Suprapubic skin (tissue), 4 donors: ENCODE results near the gene PAX9. TPM values are rescaled to one million over a fixed set of nuclear protein-coding genes. Genes with fewer than 3 reads are reported as not detected.

ENCODE experiments used
- DNase-seq, 2 donors: peaks; one replicate each; pipeline ENCODE4 v3.0.0-alpha.2; 2019; ENCODE audit warnings: low spot score in 2 of 2
- H3K27ac ChIP-seq: fragments of 200-600 bp; sonication (generic); one replicate; pipeline ENCODE4 v1.5.1; 2019
- H3K27me3 ChIP-seq: fragments of 200-600 bp; sonication (generic); one replicate; pipeline ENCODE4 v1.5.1; 2019
- H3K36me3 ChIP-seq: fragments of 200-600 bp; sonication (generic); one replicate; pipeline ENCODE4 v1.5.1; 2019
- H3K4me1 ChIP-seq: fragments of 200-600 bp; sonication (generic); one replicate; pipeline ENCODE4 v1.5.1; 2019
- H3K4me3 ChIP-seq: fragments of 200-600 bp; sonication (generic); one replicate; pipeline ENCODE4 v1.5.1; 2019; ENCODE audit warnings: mild to moderate bottlenecking
- H3K9me3 ChIP-seq: fragments of 200-600 bp; sonication (generic); one replicate; pipeline ENCODE4 v1.5.1; 2019
- EP300 ChIP-seq: sonication (generic); formaldehyde crosslinking; IDR thresholded peaks from one replicate; pipeline ENCODE4 v1.6.1; 2017; ENCODE audit warnings: antibody characterized with exemption
- POLR2A ChIP-seq, 2 donors: fragments of 450-650 bp; IDR thresholded peaks; one replicate each; pipeline ENCODE4 v1.6.1; 2017; ENCODE audit warnings: antibody characterized with exemption in 2 of 2, mild to moderate bottlenecking in 2 of 2, moderate library complexity in 2 of 2
- POLR2AphosphoS5 ChIP-seq, 3 donors: sonication (generic); formaldehyde crosslinking; IDR thresholded peaks; one replicate each; pipeline ENCODE4 v1.6.1; 2017; ENCODE audit warnings: antibody characterized with exemption in 3 of 3
- WGBS: methylation state at CpG from one replicate; pipeline ENCODE4 v1.1.5; 2018; 5-methylcytosine and 5-hydroxymethylcytosine counted together
- total RNA-seq, 4 donors: library from RNA; depleted of rRNA; stranded (reverse); fragments of >200 nt; gene quantifications; one replicate each; pipeline ENCODE4 v1.1.0, GENCODE V29; 2016
- TF ChIP-seq, protein P1 (sequence below), 2 donors: fragments of 200-600 bp in 1 of 2; fragments of 450-650 bp in 1 of 2; sonication (generic) in 1 of 2; IDR thresholded peaks; one replicate each; pipeline ENCODE4 v1.5.1; 2016 to 2019; ENCODE audit warnings: antibody characterized with exemption in 2 of 2, mild to moderate bottlenecking in 1 of 2, moderate library complexity in 1 of 2

PAX9 gene
- total RNA-seq, 4 donors from 2014 or later, result 0.23 to 1.5 (median 0.96) TPM

DNA sequence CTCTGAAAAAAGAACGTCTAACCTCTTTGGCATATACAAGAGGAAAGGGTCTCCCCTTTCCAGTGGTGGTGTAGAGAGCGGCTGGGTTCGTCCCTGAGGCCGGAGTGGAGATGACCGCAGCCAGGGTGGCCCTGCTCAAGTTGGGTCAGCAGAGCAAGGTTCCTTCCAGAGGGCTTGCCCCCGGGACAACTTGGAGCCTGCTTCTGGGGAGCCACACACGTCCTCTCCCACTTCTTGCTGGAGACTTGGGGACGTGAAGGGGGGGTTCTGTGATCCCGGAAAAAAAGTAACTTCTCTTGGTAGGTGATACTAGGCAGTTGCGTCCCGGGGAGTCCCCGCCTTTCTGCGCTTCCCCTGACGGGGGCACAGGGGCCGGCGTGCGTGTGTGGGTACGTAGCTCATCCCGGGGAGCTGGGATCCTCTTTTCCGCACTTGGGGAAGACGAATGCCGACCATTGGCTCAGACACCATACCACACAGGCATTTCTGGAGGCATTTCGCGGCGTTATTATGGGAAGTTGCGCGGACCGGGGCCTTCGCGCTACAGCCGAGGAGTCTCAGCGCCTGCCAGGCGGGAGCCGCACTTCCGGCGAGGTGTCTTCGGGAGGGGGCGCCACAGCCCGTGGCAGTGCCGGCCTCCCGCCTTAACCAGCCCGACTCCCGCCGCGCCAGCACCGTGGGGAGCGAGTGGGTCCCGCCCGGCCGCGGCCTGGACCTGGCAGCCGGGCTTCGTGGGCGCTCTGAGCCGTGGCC, 14.8 kb upstream of the PAX9 start:
- Histone ChIP-seq H3K4me1 (peaks cover 20% of the 10 kb centered on the region), H3K27me3 (peaks cover 82% of the 10 kb centered on the region), H3K27ac (no peak overlapping the region), H3K36me3 (no peaks in the 10 kb centered on the region), H3K4me3 (peak overlapping the region; percentile 62), H3K9me3 (no peaks in the 10 kb centered on the region)
- WGBS, result 40% methylated on average over 6 of the region's 55 CpGs
- no peak for DNase-seq
- no peak for TF ChIP-seq POLR2AphosphoS5 (IDR thresholded peaks at IDR 0.05)
- no peak for TF ChIP-seq EP300
- TF ChIP-seq, protein P1, sequence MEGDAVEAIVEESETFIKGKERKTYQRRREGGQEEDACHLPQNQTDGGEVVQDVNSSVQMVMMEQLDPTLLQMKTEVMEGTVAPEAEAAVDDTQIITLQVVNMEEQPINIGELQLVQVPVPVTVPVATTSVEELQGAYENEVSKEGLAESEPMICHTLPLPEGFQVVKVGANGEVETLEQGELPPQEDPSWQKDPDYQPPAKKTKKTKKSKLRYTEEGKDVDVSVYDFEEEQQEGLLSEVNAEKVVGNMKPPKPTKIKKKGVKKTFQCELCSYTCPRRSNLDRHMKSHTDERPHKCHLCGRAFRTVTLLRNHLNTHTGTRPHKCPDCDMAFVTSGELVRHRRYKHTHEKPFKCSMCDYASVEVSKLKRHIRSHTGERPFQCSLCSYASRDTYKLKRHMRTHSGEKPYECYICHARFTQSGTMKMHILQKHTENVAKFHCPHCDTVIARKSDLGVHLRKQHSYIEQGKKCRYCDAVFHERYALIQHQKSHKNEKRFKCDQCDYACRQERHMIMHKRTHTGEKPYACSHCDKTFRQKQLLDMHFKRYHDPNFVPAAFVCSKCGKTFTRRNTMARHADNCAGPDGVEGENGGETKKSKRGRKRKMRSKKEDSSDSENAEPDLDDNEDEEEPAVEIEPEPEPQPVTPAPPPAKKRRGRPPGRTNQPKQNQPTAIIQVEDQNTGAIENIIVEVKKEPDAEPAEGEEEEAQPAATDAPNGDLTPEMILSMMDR (IDR thresholded peaks at IDR 0.05), result peak in 1 of 2 donors; percentile 8
- TF ChIP-seq POLR2A (IDR thresholded peaks at IDR 0.05), result no peak

DNA sequence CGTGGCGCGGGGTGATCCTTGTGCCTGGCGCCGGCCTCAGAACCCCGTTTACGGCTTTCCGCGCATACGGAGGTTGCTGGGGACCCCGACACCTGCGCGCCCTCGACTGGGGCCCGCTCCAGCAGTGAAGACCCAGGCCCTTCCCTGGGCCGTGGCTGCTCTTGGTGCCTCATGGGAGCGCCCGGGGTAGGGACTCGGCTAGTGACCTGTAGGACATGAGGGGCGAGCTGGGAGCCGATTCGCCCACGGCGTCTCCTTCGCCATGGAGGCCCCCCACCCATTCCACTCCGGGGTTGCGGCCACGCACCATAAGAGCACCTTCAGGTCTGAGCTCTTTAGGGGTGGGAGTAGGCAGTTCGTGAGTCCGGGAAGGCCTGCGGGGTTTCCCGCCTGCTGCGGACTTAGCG, 14.2 kb upstream of the PAX9 start:
- Histone ChIP-seq H3K27me3 (peaks cover 84% of the 10 kb centered on the region), H3K36me3 (no peaks in the 10 kb centered on the region), H3K4me3 (peak overlapping the region; percentile 62), H3K4me1 (peaks cover 20% of the 10 kb centered on the region), H3K9me3 (no peaks in the 10 kb centered on the region), H3K27ac (no peak overlapping the region)
- TF ChIP-seq POLR2A (IDR thresholded peaks at IDR 0.05), result no peak
- TF ChIP-seq, protein P1 (IDR thresholded peaks at IDR 0.05), result no peak
- TF ChIP-seq POLR2AphosphoS5 (IDR thresholded peaks at IDR 0.05), result no peak
- TF ChIP-seq EP300, result no peak
- 0% methylated on average over 6 of the region's 34 CpGs for WGBS
- no peak for DNase-seq

DNA sequence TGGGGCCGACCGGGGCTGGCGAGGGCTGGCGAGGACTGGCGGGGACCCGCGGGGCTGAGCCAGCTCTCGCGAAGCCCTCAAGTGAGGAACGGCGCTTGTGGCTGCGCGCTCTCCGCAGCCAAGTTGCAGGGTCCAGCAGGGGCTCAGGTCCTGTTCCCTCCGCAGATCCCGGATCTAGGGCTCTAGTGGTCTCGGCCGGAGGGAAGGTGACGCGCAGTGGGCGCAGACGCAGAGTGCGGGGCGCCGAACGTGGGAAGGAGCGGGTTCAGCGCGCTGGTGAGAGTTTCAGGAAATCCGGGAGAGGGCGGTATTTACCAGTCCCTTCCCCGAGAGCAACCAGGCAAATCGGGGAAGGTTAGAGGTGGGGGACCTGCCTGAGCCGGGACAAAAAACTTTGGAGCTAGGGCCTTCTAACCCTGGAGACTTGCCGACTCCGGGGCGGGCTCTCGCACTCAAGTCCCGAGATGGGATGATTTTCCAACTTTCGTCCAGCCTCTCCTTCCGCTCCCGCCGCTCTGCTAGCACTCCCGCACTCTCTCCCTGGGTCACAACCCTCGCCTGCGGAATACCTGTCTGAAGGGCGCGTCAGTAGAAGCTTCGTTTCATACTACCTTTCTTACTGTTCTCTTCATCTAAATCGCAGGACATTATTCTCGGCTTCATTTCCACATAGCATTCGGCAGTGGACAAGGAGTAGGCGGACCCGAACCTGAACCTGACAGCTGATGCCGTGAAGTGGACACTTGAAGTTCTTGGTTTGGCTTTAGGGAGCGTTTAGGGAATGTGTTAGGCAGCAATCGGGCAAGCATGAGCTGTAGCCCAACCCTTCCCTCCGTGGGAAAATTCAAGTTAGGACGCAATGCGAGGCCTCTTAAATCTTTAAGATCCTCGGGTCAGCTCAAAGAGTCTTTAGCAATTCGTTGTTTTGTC, 13.6 kb upstream of the PAX9 start:
- DNase-seq, result no peak
- Histone ChIP-seq H3K4me1 (peaks cover 20% of the 10 kb centered on the region), H3K27ac (no peak overlapping the region), H3K36me3 (no peaks in the 10 kb centered on the region), H3K4me3 (peak overlapping the region; percentile 62), H3K27me3 (peaks cover 84% of the 10 kb centered on the region), H3K9me3 (no peaks in the 10 kb centered on the region)
- WGBS, result 7% methylated on average over 46 of the region's 62 CpGs
- TF ChIP-seq, protein P1 (IDR thresholded peaks at IDR 0.05), result peak in 1 of 2 donors; percentile 56
- no peak for TF ChIP-seq POLR2A (IDR thresholded peaks at IDR 0.05)

DNA sequence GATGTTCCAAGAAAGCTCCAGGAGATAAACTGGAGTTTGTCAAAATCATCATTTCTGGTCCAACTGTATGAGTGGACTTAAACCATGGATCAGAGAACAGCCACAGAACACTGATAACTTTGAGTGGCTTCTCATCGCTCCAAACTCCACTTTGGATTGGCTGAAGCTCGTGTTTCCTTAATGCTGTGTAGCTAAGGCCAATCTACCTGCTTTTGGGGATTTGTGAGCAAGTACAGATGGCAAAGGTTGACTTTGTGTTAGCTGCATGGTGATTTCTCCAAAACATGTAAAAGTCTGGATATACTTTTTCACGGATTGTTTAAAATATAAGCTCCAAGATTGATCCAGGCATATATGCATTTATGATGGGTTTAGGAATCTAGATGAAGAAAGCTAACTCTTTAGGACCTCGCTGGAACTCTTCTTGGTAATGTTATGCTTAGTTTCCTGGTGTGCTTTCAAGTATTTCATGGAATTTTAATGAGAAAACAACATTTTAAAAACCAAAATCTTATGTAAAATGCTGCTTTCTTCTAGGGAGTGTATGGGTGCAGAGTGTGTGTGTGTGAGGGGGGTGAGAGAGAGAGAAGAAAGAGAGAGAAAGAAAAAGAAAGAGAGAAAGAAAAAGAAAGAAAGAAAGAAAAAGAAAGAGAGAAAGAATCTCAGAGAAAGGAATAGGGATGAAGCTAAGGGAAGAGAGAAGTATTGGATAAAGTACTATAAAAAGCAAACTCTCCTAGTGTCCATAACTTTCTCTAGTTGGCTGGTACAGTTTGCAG, 11.6 kb upstream of the PAX9 start:
- H3K4me1 ChIP-seq, result peaks cover 28% of the 10 kb centered on the region
- TF ChIP-seq POLR2A (IDR thresholded peaks at IDR 0.05) (no peak), POLR2AphosphoS5 (IDR thresholded peaks at IDR 0.05) (no peak), EP300 (no peak)
- TF ChIP-seq, protein P1 (IDR thresholded peaks at IDR 0.05), result no peak
- no peak overlapping the region for H3K27ac ChIP-seq
- no peak for DNase-seq
- no peaks in the 10 kb centered on the region for H3K9me3 ChIP-seq
- no peaks in the 10 kb centered on the region for H3K36me3 ChIP-seq
- H3K4me3 ChIP-seq, result no peak overlapping the region
- WGBS, result 48% methylated on average over 4 of the region's 4 CpGs
- peaks cover 97% of the 10 kb centered on the region for H3K27me3 ChIP-seq
